Measurements from ENCODE around the gene EID3. TPM values are rescaled to one million over a fixed set of nuclear protein-coding genes. Genes with fewer than 3 reads are reported as not detected.

Gene EID3
- total RNA-seq, 1 donor: 7.5 TPM

DNA sequence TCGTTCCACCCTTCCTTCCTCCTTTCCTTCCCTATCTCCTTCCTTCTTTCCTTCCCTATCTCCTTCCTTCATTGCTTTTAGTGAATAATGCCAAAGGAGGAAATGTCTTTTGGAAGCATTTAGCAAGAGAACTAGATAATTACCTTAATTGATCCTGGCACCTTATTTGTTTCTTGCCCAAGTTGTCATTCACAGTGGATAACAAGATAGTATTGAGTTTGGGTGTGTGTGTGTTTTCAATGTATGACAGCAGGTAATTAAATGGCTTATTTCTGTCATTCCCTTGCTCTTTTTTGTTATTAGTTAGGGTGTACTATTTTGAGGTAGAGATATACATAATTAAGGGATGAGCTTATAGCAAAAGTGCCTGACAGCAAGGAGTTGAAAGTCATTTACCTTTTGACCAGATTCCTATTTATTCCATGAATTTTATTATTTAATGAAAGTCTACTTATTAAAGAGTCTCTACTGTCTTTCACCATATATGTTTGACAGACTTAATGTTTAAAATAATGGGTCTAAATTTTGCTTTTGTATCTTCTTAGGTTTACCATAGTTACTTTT is 30.2 kb downstream of the EID3 start:
- DNase-seq (ENCODE audit: low read depth in 2 of 3, low spot score in 2 of 3): no peak

DNA sequence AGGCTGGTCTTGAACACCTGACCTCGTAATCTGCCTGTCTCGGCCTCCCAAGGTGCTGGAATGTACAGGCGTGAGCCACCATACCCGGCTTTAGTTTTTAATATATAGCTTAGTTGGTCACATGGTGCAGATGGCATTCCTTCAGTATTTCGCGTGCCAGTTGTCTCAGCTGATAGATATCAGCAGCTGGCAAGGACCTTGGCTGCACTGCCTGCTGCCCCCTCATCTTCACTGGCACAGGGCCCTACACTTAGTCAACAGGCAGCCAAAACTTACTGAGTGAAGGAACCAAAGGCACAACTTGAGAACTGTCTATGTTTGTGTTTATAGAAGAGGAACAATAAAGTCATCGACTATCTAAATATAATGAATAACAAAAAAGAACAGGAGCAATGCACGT is 31.0 kb downstream of the EID3 start:
- DNase-seq (ENCODE audit: low read depth in 2 of 3, low spot score in 2 of 3): no peak

DNA sequence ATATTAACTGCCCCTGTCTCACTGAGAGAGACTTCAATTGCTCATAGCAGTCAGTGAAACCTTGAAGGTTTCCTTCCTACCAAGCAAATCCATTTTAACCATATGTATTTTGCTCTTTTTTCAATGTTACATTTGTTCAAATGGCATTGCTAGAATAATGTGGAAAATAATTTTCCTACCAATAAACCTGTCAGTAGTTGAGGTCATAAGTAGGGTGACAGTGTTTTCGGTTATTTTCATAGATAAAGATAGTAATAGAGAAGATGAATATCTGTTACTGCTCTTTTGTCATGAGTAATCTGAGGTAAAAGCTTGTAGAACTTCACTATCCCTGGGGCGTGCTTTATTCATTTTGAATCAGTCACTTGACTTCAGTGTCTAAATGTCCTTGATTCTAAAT is 32.6 kb downstream of the EID3 start:
- DNase-seq (ENCODE audit: low read depth in 2 of 3, low spot score in 2 of 3): no peak

DNA sequence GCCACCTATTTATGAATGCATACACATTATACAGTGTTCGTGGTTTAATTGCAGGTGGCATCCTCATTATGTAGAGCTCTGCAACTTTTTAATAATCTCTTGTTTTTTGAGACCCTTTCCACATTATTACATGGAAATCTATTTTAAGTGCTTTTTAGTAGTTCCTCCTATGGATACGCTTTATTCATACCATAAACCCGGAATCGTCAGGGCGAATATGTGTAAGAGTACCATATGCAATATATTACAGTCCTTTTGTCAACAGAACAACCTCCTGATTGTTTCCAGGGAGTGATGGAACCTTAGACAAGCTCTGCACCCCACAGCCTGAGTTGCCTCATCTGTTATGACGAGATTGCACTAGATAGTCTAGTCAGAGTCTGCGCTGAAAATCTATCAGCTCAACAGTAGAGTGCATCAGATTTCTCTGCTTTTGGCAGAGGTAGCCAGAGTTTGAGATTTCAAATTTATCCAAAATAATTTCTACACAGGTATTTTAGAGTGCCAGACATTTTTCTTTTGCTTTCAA is 33.6 kb downstream of the EID3 start:
- no peak for DNase-seq (ENCODE audit: low read depth in 2 of 3, low spot score in 2 of 3)

DNA sequence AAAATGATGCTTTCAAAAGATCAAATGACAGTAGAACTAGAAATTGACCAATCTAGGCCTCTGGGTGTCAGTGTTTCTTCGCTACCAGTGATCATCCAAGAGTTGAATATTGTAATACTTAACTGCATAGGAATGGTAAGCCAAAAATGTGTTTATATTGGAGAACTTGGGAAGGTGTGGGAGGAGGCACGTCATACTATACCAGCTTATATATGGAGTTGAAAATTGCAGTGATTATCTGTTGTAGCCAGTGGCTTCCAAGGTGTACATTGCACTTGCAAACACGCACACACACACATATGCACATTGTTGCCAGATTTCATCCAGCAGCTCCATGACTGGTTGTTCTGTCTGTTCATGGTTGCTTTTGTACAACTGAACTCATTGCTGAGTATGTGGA is 36.1 kb downstream of the EID3 start:
- DNase-seq (ENCODE audit: low read depth in 2 of 3, low spot score in 2 of 3): no peak

DNA sequence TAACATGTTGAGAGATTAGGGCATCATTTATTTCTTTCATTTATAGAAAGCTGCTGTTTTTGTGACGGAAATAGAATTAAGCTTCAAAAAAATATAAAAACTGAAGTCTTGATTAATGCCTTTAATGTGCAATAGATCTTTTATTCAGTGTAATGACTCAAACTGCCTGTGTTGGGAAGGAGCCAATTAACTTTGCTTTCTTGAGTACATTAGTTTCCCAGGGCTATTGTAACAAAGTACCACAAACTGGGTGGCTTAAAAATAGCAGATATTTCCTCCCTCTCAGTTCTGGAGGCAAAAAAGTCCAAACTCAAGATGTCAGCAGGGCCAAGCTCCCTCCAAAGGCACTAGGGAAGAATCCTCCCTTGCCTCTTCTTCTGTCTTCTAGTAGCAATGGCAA is 36.6 kb downstream of the EID3 start:
- no peak for DNase-seq (ENCODE audit: low read depth in 2 of 3, low spot score in 2 of 3)

DNA sequence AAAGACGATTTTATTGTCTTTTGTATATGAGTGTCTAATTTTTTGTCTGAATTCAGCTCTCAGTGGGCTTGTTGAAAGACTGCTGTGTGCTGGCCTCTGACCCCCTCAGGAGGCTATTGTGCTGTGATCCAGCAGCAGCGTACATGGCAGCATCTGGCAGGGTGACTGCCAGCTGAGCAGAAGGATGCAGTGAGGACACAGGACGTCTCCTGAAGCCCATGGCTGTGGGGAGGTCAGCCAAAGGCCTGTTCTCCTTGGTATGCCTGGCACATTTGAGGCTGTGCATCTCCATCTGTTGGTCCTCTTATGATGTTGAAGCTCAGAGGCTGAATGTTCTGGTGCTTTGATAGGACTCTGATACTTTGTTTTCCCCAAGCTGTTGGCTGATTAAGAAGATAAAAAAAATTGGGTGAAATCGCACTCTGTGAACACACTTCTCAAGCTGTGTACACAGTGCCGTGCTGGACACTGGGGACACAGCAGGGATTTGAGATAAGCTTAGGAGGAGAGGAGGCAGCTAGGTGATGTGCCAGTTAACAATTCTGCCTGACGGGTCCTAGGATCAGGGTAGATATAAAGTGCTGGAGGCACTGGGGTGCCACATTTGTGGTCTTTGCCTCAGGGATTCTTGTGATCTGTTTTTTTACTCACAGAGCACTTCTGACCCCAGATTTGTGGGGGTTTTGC is 37.5 kb downstream of the EID3 start:
- DNase-seq (ENCODE audit: low read depth in 2 of 3, low spot score in 2 of 3): no peak

DNA sequence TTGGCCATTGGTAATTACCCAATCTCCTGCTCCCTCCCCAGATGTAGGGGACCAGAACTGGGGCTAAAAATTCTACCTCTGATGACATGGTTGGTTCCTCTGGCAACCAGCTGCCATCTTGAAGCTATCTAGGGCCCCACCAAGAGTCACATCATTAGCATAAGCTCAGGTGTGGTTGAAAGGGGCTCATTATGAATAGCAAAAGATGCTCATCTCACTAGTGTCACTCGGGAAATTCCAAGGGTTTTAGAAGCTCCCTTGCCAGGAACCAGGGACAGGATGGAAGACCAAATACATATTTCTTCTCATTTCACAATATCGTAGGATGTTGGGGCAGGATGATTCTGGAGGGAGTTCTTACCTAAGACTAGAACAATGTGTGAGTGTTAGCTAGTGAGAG is 38.6 kb downstream of the EID3 start:
- no peak for DNase-seq (ENCODE audit: low read depth in 2 of 3, low spot score in 2 of 3)

DNA sequence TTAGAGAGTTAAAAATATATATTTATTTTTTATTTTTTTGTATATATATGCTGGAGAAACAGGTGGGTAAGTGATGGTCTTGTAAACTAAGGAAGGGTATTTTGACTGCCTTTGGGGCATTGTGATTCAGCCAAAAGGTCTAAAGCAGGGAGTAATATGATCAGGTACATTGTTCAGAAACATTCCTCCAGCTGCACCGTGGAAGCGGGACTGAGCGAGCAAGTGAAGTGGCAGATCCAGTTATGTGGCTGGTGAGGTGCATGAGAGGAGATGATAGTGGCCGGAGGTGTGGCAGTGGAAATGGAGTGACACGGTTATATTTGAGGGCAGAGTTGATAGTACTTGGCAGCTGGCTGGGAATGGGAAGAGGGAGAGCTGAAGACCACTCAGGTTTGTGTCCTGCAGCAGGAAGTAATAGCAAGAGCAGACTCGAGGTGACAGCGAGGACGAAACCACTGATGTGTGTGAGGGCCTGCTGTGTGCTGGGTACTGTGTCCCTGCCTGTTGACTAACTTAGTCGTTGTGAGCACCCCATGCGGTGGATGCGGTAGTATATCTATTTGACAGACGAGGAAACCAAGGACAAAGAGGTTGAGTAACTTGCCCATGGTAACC is 39.2 kb downstream of the EID3 start:
- no peak for DNase-seq (ENCODE audit: low read depth in 2 of 3, low spot score in 2 of 3)

DNA sequence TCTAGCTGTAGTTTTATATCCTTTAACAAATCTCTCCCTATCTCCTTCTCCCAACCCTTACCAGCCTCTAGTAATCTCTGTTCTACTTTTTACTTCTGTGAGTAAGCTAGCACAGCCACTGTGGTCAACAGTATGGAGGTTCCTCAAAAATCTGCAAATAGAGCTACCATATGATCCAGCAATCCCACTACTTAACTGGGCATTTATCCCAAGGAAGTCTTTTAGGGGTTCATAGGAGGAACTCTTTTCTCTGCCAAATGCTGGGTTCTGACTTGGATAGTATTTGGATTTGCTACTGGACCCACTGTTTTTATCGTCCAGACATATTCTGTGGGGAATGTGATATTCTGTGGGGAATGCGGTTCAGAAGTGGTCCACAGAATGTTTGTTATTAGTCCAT is 41.1 kb downstream of the EID3 start:
- no peak for DNase-seq (ENCODE audit: low read depth in 2 of 3, low spot score in 2 of 3)

DNA sequence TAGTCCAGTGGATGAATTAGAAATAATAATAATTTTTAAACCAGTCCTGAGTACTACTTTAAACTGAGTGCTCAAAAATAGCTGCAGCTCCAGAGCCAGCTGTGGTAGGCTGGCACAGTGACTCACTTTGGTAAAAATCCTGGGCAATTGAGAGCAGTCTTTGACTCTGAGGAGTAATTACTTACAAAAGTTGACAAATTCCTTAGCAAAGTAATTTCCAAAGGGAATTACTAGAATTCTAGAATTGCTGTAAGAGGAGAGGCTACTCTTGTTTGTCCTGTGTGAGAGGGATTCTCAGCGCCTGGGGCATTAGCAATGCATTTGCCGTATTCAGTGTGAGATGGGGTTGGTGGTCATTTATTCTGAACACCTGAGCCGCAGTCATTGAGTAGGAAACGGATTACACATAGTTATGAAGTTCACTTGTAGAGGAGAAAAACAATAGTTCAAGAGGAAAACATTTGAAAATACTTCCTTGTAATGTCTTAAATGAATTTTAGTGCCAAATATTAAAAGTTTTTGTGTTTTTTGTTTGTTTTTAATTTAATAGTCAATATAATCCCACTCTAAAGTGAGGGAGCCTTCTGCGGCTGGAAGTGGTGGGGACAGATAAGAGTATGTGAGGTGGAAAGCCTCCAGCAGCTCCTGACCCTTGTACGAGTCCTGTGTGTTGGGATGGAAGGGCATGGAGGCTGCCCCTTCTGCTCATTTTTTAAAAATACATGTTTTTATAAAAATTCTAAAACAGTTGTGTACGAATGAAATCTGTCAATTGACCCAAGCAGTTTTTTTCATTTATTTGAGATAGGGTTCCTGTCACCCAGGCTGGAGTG is 41.9 kb downstream of the EID3 start:
- no peak for DNase-seq (ENCODE audit: low read depth in 2 of 3, low spot score in 2 of 3)

DNA sequence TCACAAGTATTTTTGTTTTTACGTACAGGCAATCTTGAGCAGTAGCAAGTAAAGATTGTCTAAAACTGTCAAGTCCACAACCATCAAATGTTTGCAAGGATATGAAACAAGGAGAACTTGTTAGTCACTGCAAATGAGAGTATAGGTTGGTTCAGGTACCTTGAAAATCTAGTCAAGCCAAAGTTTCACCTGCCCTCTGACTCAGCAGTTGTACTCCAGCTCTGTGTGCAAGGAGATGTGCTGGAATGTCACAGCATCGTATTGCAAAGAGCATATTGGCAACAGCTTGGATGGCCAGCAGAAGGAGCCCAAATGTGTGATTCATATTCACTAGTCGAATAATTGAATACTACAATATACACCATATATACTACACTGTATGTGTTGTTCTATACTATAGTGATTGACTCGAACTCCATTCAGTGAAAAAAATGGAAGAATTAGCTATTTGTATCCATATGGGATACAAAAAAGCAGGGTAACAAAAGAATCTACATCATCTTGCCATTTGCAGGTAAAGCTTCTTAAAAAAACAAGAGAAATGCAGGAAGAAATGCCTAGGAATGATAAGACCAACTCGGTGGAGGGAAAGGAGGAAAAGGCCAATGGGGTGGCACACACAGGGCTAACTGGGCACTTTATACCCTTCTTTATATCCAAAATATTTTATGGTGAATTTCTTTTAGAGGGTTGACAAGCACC is 44.0 kb downstream of the EID3 start:
- no peak for DNase-seq (ENCODE audit: low read depth in 2 of 3, low spot score in 2 of 3)

DNA sequence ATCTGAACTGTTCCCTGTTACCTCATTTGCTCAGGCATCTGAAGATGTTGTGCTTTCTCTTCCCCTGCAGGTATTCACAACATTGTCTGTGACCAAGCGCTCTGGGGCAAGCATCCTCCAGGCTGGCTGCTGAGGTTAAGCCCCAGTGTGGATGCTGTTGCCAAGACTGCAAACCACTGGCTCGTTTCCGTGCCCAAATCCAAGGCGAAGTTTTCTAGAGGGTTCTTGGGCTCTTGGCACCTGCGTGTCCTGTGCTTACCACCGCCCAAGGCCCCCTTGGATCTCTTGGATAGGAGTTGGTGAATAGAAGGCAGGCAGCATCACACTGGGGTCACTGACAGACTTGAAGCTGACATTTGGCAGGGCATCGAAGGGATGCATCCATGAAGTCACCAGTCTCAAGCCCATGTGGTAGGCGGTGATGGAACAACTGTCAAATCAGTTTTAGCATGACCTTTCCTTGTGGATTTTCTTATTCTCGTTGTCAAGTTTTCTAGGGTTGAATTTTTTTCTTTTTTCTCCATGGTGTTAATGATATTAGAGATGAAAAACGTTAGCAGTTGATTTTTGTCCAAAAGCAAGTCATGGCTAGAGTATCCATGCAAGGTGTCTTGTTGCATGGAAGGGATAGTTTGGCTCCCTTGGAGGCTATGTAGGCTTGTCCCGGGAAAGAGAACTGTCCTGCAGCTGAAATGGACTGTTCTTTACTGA is 44.9 kb downstream of the EID3 start:
- no peak for DNase-seq (ENCODE audit: low read depth in 2 of 3, low spot score in 2 of 3)

DNA sequence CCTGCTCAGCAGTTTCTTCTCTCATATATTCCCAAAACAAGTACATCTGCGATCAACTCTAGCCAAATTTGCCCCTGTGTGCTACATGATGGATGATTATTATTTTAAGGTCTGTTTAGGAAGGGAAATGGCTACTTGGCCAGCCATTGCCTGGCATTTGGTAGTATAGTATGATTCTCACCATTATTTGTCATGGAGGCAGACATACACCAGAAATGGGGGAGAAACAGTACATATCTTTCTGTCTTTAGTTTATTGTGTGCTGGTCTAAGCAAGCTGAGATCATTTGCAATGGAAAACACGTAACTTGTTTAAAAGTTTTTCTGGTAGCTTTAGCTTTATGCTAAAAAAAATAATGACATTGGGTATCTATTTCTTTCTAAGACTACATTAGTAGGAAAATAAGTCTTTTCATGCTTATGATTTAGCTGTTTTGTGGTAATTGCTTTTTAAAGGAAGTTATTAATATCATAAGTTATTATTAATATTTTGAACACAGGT is 45.5 kb downstream of the EID3 start:
- DNase-seq (ENCODE audit: low read depth in 2 of 3, low spot score in 2 of 3): no peak

DNA sequence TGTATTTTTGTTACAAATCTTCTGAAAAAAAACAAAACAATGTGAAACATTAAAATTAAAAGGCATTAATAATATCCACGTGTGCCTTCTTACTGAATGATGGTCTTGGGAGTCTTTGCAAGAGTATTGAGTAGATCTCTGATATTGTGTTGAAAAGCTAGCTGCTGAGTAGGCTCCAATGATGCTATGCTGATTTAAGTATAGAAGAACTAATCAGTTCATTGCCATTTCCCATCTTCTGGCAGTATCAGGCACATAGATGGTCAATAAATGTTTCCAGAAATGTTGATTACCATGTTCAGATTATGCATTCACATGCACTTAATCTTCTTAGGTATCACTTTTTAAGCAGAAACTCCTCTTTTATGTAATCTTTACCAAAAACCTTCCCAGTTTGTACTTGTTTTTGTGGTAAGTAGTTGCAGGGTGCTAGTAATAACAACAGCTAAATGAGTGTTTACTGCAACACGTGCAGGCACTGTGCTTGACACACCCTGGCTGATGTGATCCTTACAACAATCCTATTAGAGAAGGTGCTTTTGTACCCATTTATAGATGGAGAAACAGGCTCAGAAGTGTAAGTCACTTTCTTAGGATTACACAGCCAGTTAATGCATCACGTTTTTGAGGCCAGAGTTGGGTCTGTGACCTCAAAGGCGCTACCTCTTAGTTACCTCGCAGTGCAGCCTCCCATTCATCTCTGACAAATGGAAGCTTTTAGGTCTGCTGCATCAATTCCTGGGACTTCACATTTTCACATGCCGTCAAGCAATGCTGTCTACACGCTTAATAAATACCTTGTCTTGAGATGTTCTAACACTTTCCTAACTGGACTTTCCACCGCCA is 46.9 kb downstream of the EID3 start:
- DNase-seq (ENCODE audit: low read depth in 2 of 3, low spot score in 2 of 3): no peak

DNA sequence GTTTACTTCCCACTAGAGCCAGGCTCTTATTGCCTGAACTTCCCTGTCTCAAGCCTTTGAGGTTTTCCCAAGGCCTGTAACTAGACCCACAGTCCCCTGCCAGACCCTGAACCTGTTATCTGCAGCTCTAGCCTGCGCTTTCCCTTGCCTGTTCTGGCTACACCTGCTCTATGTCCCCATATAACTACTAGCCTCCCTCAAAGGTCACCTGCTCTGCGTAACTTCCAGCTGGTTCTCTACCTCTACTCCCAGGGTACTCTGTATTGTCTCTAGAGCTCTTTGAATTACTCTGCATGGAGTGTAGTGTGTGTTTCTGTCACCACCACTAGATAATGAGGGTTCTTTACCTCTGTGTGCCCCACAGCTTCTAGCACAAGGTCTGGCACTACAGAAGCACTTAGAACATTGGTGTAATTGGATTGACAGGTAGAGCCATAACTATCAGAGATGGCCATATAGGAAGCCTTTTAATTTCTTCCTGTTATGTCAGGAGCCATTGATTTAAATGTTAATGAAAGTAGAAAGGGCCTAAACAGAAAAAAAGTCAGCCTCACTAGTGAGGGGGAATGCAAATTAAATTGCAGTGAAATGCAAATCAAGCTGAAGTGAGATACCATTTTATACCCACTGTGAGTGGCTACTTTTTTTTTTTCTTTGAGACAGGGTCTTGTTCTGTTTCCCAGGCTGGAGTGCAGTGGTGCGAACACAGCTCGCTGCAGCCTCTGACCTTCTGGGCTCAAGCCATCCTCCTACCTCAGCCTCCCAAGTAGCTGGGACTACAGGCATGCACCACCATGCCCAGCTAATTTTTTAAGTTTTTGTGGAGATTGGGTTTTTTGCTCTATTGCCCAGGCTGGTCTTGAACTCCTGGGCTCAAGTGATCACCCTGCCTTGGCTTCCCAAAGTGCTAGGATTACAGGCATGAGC is 47.8 kb downstream of the EID3 start:
- no peak for DNase-seq (ENCODE audit: low read depth in 2 of 3, low spot score in 2 of 3)

DNA sequence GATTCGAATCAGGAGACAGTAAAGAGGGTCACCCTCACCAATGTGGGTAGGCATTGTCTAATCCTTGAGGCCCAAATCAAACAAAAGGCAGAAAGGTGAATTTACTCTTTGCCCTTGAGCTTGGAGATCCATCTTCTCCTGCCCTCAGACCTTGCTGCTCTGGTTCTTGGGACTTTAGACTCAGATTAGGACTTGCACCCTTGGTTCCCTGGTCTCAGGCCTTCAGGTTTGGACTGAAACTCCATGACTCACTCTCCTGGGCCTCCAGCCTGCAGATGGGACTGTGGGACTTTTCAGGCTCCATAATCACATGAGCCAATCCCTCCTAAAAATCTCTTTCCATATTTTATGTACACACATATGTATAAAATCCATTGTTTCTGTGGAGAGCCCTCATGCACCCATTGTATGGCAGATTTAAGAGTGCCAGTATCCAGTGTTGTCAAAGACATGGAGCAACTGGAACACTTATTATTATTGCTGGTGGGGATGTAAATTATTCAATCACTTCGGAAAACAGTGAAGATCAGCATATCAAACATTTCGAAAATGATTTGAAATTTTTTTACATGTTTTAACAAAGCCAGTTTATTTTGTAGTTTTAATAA is 48.7 kb downstream of the EID3 start:
- DNase-seq (ENCODE audit: low read depth in 2 of 3, low spot score in 2 of 3): no peak

All from hematopoietic multipotent progenitor cell (in vitro differentiated cells).